Heart left ventricle (tissue), 16 donors: Measurements from ENCODE around the gene ZSCAN25. TPM values are rescaled to one million over a fixed set of nuclear protein-coding genes. Genes with fewer than 3 reads are reported as not detected.

Experiments used
- ATAC-seq, 4 donors: fragments of 200-7000 bp; cut with Tn5 transposase; one replicate each; pipeline ENCODE4 v1.9.1; 2020 to 2022; ENCODE audit warnings: moderate library complexity in 4 of 4, mild to moderate bottlenecking in 3 of 4, moderate number of reproducible peaks in 1 of 4
- DNase-seq, 5 donors: peaks; one replicate each; pipeline ENCODE4 v3.0.0-alpha.2; 2020
- H3K27ac ChIP-seq, 12 donors: fragments of 200-600 bp; sonication (generic) in 4 of 12; one replicate each; pipeline versions ENCODE4 v1.5.0 to v1.8.0; 2016 to 2022; ENCODE audit warnings: mild to moderate bottlenecking in 2 of 12
- H3K27me3 ChIP-seq, 9 donors: fragments of 200-600 bp; sonication (generic) in 2 of 9; one replicate each; pipeline versions ENCODE4 v1.5.1 to v1.8.0; 2016 to 2022; ENCODE audit warnings: mild to moderate bottlenecking in 3 of 9
- H3K36me3 ChIP-seq, 9 donors: fragments of 200-600 bp; sonication (generic) in 2 of 9; one replicate each; pipeline versions ENCODE4 v1.5.0 to v1.8.0; 2018 to 2022; ENCODE audit warnings: mild to moderate bottlenecking in 2 of 9
- H3K4me1 ChIP-seq, 12 donors: fragments of 200-600 bp; sonication (generic) in 4 of 12; one replicate each; pipeline versions ENCODE4 v1.5.0 to v1.8.0; 2016 to 2022; ENCODE audit warnings: mild to moderate bottlenecking in 3 of 12
- H3K4me3 ChIP-seq, 12 donors: fragments of 200-600 bp; sonication (generic) in 4 of 12; one replicate each; pipeline versions ENCODE4 v1.5.0 to v1.8.0; 2017 to 2022; ENCODE audit warnings: mild to moderate bottlenecking in 9 of 12, moderate library complexity in 4 of 12
- H3K9me3 ChIP-seq, 12 donors: fragments of 200-600 bp; sonication (generic) in 4 of 12; one replicate each; pipeline versions ENCODE4 v1.5.0 to v1.8.0; 2016 to 2022; ENCODE audit warnings: mild to moderate bottlenecking in 1 of 12
- CTCF ChIP-seq, 12 donors: fragments of 200-600 bp; sonication (generic) in 4 of 12; IDR thresholded peaks; one replicate each; pipeline versions ENCODE4 v1.5.0 to v1.8.0; 2018 to 2022; ENCODE audit warnings: antibody characterized with exemption in 12 of 12, mild to moderate bottlenecking in 5 of 12
- POLR2A ChIP-seq, 2 donors: fragments of 450-650 bp; IDR thresholded peaks; one replicate each; pipeline ENCODE4 v1.6.1; 2017; ENCODE audit warnings: antibody characterized with exemption in 2 of 2, mild to moderate bottlenecking in 2 of 2, moderate library complexity in 2 of 2
- WGBS, 4 donors: extraction: QIAGEN DNeasy Blood & Tissue Kit in 2 of 4; methylation state at CpG; one replicate each; pipeline versions ENCODE4 v1.1.5 to v1.1.7; 2013 to 2018; 5-methylcytosine and 5-hydroxymethylcytosine counted together
- intact Hi-C, 10 donors: fragments of 100-400 bp; cut with DNase I; formaldehyde crosslinking; loops; one replicate each; pipeline versions ENCODE4 v1.11.1 to v1.14.2; 2022
- polyA plus RNA-seq, 2 donors: library from polyadenylated mRNA; stranded (reverse); fragments of 200-250 nt; gene quantifications; one replicate each; pipeline ENCODE4 v1.2.3, GENCODE V29; 2013
- total RNA-seq, 9 donors: library from RNA; depleted of rRNA in 2 of 9; stranded (reverse); fragments of >200 nt in 2 of 9; fragmentation: NEBNext Ultra II Directional in 3 of 9; extraction: Animal tissue kit (Norgen Biotek cat#: 25700) in 3 of 9; gene quantifications; one replicate each; pipeline versions ENCODE4 v1.1.0 to v1.2.4, GENCODE V29; 2016 to 2023
- donor health status: ischemic (EF 13 %, LVEDD 7.1; RV severe dilation, severe dysfunction).
- donor health status: healthy with polysubstance abuse.
- donor health status: DM: no; HTN: yes; CAD: no.
- donor health status: DM: no; HTN: no; CAD: no.
- donor health status: ischemic (EF 25% LVEDD 6.9; RV normal size, moderate dysfunction).
- donor health status: ischemic (EF 25% LVEDD 5.7; RV mildly dilated, moderate dysfunction).
- donor health status: healthy.
- donor health status: DM: yes; HTN: yes; CAD: no.
- donor health status: ischemic (EF 35%, LVEDD 5.7; RV mildly dilated, moderate dysfunction).
- donor health status: nonischemic (EF 11% LVEDD 7.7; RV severe dilation, severe dysfunction).
- donor health status: DM: yes; HTN: yes; CAD: no.
- donor health status: PGD.
- donor health status: ischemic (EF 29% LVEDD 5.4; RV normal size, mild dysfunction).
- donor health status: nonischemic (EF 23%, LVEDD 6.1; RV moderate dilation, normal function).

ZSCAN25 gene
- total and polyA plus RNA-seq, 11 donors = 3.4 to 12.0 (median 8.2) TPM

- Histone ChIP-seq H3K27me3 (no peaks in the 10 kb centered on the region), H3K9me3 (no peaks in the 10 kb centered on the region), H3K4me1 (peaks cover 0 to 8% (median 0%) of the 10 kb centered on the region in 12 donors), H3K4me3 (no peak overlapping the region), H3K27ac (no peak overlapping the region), H3K36me3 (peaks cover 0 to 100% (median 100%) of the 10 kb centered on the region in 9 donors)
- intact Hi-C loops = loop anchor here in 1 of 10 donors (10.0 kb wide), 1 partner anchor 111 kb away; no protein-coding TSS in a partner anchor
- ATAC-seq = no peak
- WGBS, 4 donors = 93 to 99% (median 95%) methylated on average over 4 of the region's 4 CpGs
- no peak for DNase-seq
- TF ChIP-seq CTCF (IDR thresholded peaks at IDR 0.05) (no peak), POLR2A (IDR thresholded peaks at IDR 0.05) (no peak)
Observed at GRCh38 chr7:99625961-99626360, 9.2 kb downstream of the ZSCAN25 start.

- H3K27ac ChIP-seq = no peak overlapping the region
- H3K4me1 ChIP-seq = peaks cover 0 to 15% (median under 1%) of the 10 kb centered on the region in 12 donors
- no peak for ATAC-seq
- H3K9me3 ChIP-seq = no peaks in the 10 kb centered on the region
- intact Hi-C loops = loop anchor here in 1 of 10 donors (10.0 kb wide), 1 partner anchor 112 kb away; no protein-coding TSS in a partner anchor
- peaks cover 0 to 100% (median 98%) of the 10 kb centered on the region in 9 donors for H3K36me3 ChIP-seq
- H3K4me3 ChIP-seq = no peak overlapping the region
- no peak for DNase-seq
- H3K27me3 ChIP-seq = no peaks in the 10 kb centered on the region
- no peak for TF ChIP-seq POLR2A (IDR thresholded peaks at IDR 0.05)
- no peak for TF ChIP-seq CTCF (IDR thresholded peaks at IDR 0.05)
- 83 to 97% (median 93%) methylated on average over 1 of the region's 1 CpG for whole genome bisulfite sequencing, 4 donors
Observed at GRCh38 chr7:99626661-99627060, 9.9 kb downstream of the ZSCAN25 start.

GRCh38 chr7:99627513-99627912 is 10.8 kb downstream of the ZSCAN25 start:
- H3K36me3 ChIP-seq = peaks cover 0 to 99% (median 97%) of the 10 kb centered on the region in 9 donors
- TF ChIP-seq POLR2A (IDR thresholded peaks at IDR 0.05) = no peak
- no peak for TF ChIP-seq CTCF (IDR thresholded peaks at IDR 0.05)

GRCh38 chr7:99628471-99629465 is 12.0 kb downstream of the ZSCAN25 start:
- no peak overlapping the region for H3K4me3 ChIP-seq
- no peak overlapping the region for H3K27ac ChIP-seq
- H3K27me3 ChIP-seq = no peaks in the 10 kb centered on the region
- peaks cover 0 to 17% (median 2%) of the 10 kb centered on the region in 12 donors for H3K4me1 ChIP-seq
- WGBS, 4 donors = 78 to 83% (median 81%) methylated on average over 14 of the region's 14 CpGs
- TF ChIP-seq POLR2A (IDR thresholded peaks at IDR 0.05) (no peak), CTCF (IDR thresholded peaks at IDR 0.05) (no peak)
- intact Hi-C loops = loop anchor here in 1 of 10 donors (10.0 kb wide), 1 partner anchor 114 kb away; no protein-coding TSS in a partner anchor
- H3K9me3 ChIP-seq = no peaks in the 10 kb centered on the region
- DNase-seq = no peak
- ATAC-seq = no peak
- H3K36me3 ChIP-seq = peaks cover 0 to 99% (median 86%) of the 10 kb centered on the region in 9 donors

More at GRCh38 chr7:99627513-99627912, 10.8 kb downstream of the ZSCAN25 start:
- no peak overlapping the region for H3K4me3 ChIP-seq
- intact Hi-C loops = loop anchor here in 1 of 10 donors (10.0 kb wide), 1 partner anchor 113 kb away; no protein-coding TSS in a partner anchor
- no peaks in the 10 kb centered on the region for H3K9me3 ChIP-seq
- no peaks in the 10 kb centered on the region for H3K27me3 ChIP-seq
- DNase-seq (no peak), ATAC-seq (no peak)
- H3K27ac ChIP-seq = no peak overlapping the region
- H3K4me1 ChIP-seq = peaks cover 0 to 19% (median 2%) of the 10 kb centered on the region in 12 donors
- 94 to 97% (median 96%) methylated on average over 11 of the region's 11 CpGs for WGBS, 4 donors
